Endothelial cell of umbilical vein (primary cell): ENCODE measurements around the gene TIPIN. TPM values are rescaled to one million over a fixed set of nuclear protein-coding genes. Genes with fewer than 3 reads are reported as not detected.
A peak's percentile ranks its signal among the peaks of the same experiment; 100 is the strongest.
"Not testable (repeated sequence)": the region's sequence is repeated elsewhere in the genome, so short reads cannot be mapped to it uniquely, and the experiment has no call there.

Experiments used
- BruUV-seq: library from RNA; stranded (reverse); fragments of 400-500 nt; replicated peaks from 2 replicates; lab custom pipeline; 2021; lab: Mats Ljungman, UMichigan
- CTCF ChIA-PET: fragments of 300-600, 350-600 bp; sonication (Branson Sonifier 250); formaldehyde crosslinking; loops from one replicate; lab custom pipeline; 2021; ENCODE audit warnings: antibody characterized with exemption, inconsistent platforms; lab: Charles Lee
- POLR2A ChIA-PET: fragments of 300-600, 350-600 bp; sonication (Branson Sonifier 250); formaldehyde crosslinking; loops from one replicate; lab custom pipeline; 2021; ENCODE audit warnings: antibody characterized with exemption, inconsistent platforms; lab: Charles Lee
- DNase-seq: peaks from one replicate; pipeline ENCODE4 v3.0.0-alpha.2; 2011; ENCODE audit warnings: low read depth, low spot score
- FAIRE-seq: peaks from 2 replicates; lab custom pipeline; 2011; peaks lifted over from hg19 to GRCh38; lab: Jason Lieb, UNC
- H2AFZ ChIP-seq: 2 replicates; pipeline ENCODE4 v1.6.0; 2012; ENCODE audit warnings: low read depth, low read length, control low read depth, inconsistent platforms
- H3K27ac ChIP-seq: 2 replicates; pipeline ENCODE4 v1.5.1; 2011; ENCODE audit warnings: low read depth, mild to moderate bottlenecking, control low read depth, low read length, moderate library complexity; ENCODE audit not compliant: insufficient read depth
- H3K27me3 ChIP-seq, 2 experiments: 2 replicates each; pipeline versions ENCODE4 v1.6.0 to v1.6.1; 2011; ENCODE audit warnings: low read length in 2 of 2, mixed read lengths in 1 of 2; ENCODE audit not compliant: control insufficient read depth in 2 of 2, insufficient read depth in 2 of 2
- H3K36me3 ChIP-seq, 2 experiments: 2 replicates in 1 of 2; 3 replicates in 1 of 2; pipeline ENCODE4 v1.5.1; 2011; ENCODE audit warnings: low read length in 2 of 2, mild to moderate bottlenecking in 1 of 2, moderate library complexity in 1 of 2; ENCODE audit not compliant: control insufficient read depth in 2 of 2, insufficient read depth in 2 of 2; ENCODE audit errors: extremely low read depth in 1 of 2
- H3K4me1 ChIP-seq: 3 replicates; pipeline ENCODE4 v1.5.1; 2011; ENCODE audit warnings: mild to moderate bottlenecking, low read length; ENCODE audit not compliant: control insufficient read depth, insufficient read depth; ENCODE audit errors: extremely low read depth
- H3K4me2 ChIP-seq: 2 replicates; pipeline ENCODE4 v1.6.1; 2011; ENCODE audit warnings: low read length, control low read depth, mixed read lengths; ENCODE audit not compliant: insufficient read depth
- H3K4me3 ChIP-seq, 3 experiments: fragments of 200-600 bp in 1 of 3; sonication (generic), shearing (Covaris generic) in 1 of 3; replicated peaks in 1 of 3; 2 replicates each; pipeline ENCODE4 v1.5.1; 2011 to 2016; ENCODE audit warnings: control low read depth in 3 of 3, low read length in 3 of 3, mild to moderate bottlenecking in 2 of 3, inconsistent platforms in 1 of 3, low read depth in 1 of 3, moderate library complexity in 1 of 3; ENCODE audit not compliant: insufficient read depth in 1 of 3
- H3K79me2 ChIP-seq: 2 replicates; pipeline ENCODE4 v1.6.0; 2012; ENCODE audit warnings: low read length, inconsistent platforms; ENCODE audit not compliant: control insufficient read depth, insufficient read depth
- H3K9ac ChIP-seq: replicated peaks from 2 replicates; pipeline ENCODE3; 2011; ENCODE audit warnings: low read length, control low read depth; ENCODE audit not compliant: insufficient read depth; ENCODE audit errors: extremely low read depth
- H3K9me1 ChIP-seq: replicated peaks from 3 replicates; pipeline ENCODE4 v1.6.0; 2011; ENCODE audit warnings: mild to moderate bottlenecking, low read length; ENCODE audit not compliant: control insufficient read depth, insufficient read depth; ENCODE audit errors: extremely low read depth
- H3K9me3 ChIP-seq: replicated peaks from 2 replicates; pipeline ENCODE4 v1.5.1; 2012; ENCODE audit warnings: low read length, inconsistent platforms; ENCODE audit not compliant: control insufficient read depth, insufficient read depth
- H4K20me1 ChIP-seq: replicated peaks from 2 replicates; pipeline ENCODE3; 2011; ENCODE audit warnings: mild to moderate bottlenecking, low read length; ENCODE audit not compliant: control insufficient read depth, insufficient read depth; ENCODE audit errors: extremely low read depth
- EZH2 ChIP-seq: IDR thresholded peaks from 2 replicates; pipeline ENCODE4 v1.6.1; 2012; ENCODE audit warnings: borderline replicate concordance, low read depth, mild to moderate bottlenecking, moderate library complexity, low read length, inconsistent platforms; ENCODE audit not compliant: severe bottlenecking
- GATA2 ChIP-seq: IDR thresholded peaks from 2 replicates; pipeline ENCODE4 v1.7.0; 2011; ENCODE audit warnings: low read depth, mild to moderate bottlenecking, moderate library complexity, mixed read lengths, low read length; ENCODE audit not compliant: insufficient read length, insufficient read depth
- JUN ChIP-seq: IDR thresholded peaks from 2 replicates; pipeline ENCODE4 v1.6.1; 2011; ENCODE audit warnings: borderline replicate concordance, low read depth; ENCODE audit not compliant: insufficient read length, insufficient read depth
- POLR2AphosphoS5 ChIP-seq: IDR thresholded peaks from 2 replicates; pipeline ENCODE4 v1.6.1; 2012; ENCODE audit warnings: low read depth, mild to moderate bottlenecking, control low read depth, low read length, moderate library complexity; ENCODE audit not compliant: insufficient read depth
- dilution Hi-C: fragments of 300-500 bp; cut with MboI; formaldehyde crosslinking; loops from one replicate; pipeline ENCODE4 v1.15.0; 2019; ENCODE audit warnings: low sequenced_read_pairs; ENCODE audit not compliant: extremely low pct_ligation_motif_present
- intact Hi-C: fragments of 100-400 bp; cut with micrococcal nuclease; formaldehyde crosslinking; loops from one replicate; pipeline ENCODE4 v1.10.0; 2022
- polyA plus RNA-seq, 4 experiments: library from polyadenylated mRNA; depleted of rRNA in 3 of 4; stranded (reverse) in 3 of 4; unstranded in 1 of 4; fragments of >200 nt; gene quantifications; 2 replicates each; pipeline versions ENCODE4 v1.2.1 to v1.2.3, GENCODE V29; 2011 to 2012; ENCODE audit warnings: missing spikeins in 1 of 4
- total RNA-seq: library from RNA; stranded (reverse); gene quantifications from 2 replicates; pipeline ENCODE4 v1.2.3, GENCODE V29; 2021

The TIPIN gene
- total and polyA plus RNA-seq, 2 donors (not counting 3 experiments of a cell fraction or from before 2014, with no cell fraction given): 3.6 to 15.4 TPM

DNA sequence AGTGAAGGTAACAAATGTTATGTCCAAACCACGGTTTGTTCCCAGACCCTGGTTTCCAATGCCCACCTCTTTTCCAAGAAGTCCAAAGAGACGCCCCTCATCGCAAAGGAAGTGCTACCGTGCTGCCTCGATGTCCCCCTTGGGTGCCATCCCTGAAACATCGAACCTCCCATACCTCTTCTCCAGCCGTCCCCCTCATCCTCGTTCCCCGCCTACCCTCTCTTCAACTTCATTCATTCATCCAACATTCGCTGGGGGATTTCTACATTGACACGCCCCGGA lies 467 bp downstream of the TIPIN start:
- DNase-seq: no peak
- FAIRE-seq: no peak
- Histone ChIP-seq H3K4me3 (peak overlapping the region; percentile 33 to 82 (median 65)), H3K9me1 (no peaks in the 10 kb centered on the region), H3K4me1 (peaks cover 6% of the 10 kb centered on the region), H3K9me3 (no peaks in the 10 kb centered on the region), H4K20me1 (no peaks in the 10 kb centered on the region), H2AFZ (peak overlapping the region; percentile 34), H3K9ac (peak overlapping the region; percentile 89), H3K27ac (peak overlapping the region; percentile 43), H3K36me3 (no peaks in the 10 kb centered on the region), H3K79me2 (peaks cover 13% of the 10 kb centered on the region), H3K4me2 (peak overlapping the region; percentile 65), H3K27me3 (no peaks in the 10 kb centered on the region)
- ChIA-PET CTCF (interaction anchor here (0.8 to 4.6 kb wide), 2 partner anchors 13 to 142 kb away, joined by 4 to 33 read pairs; partner anchors contain the start of gene SNAPC5), POLR2A (no interaction called here)
- intact Hi-C loops: loop anchor here (1.0 kb wide), 3 partner anchors 13 to 141 kb away; partner anchors contain the start of genes MAP2K1 and SNAPC5
- no TSS peak for BruUV-seq
- TF ChIP-seq JUN (no peak), EZH2 (no peak), GATA2 (no peak), POLR2AphosphoS5 (no peak)
- dilution Hi-C loops: no loop called here

DNA sequence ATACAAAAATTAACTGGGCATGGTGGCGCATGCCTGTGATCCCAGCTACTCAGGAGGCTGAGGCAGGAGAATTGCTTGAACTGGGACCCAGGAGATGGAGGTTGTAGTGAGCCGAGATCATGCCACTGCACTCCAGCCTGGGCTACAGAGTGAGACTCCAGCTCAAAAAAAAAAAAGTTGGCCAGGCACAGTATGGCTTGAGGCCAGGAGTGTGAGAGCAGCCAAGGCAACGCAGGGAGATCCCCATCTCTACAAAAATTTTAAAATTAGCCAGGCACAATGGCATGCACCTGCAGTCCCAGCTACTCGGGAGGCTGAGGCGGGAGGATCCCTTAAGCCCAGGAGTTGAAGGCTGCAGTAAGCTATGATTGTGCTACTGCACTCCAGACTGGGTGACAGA lies 8.0 kb downstream of the TIPIN start:
- H3K4me3 ChIP-seq, BruUV-seq, CTCF ChIA-PET, H3K9ac ChIP-seq, intact Hi-C loops, H2AFZ ChIP-seq, H3K36me3 ChIP-seq, H3K4me2 ChIP-seq, dilution Hi-C loops, H3K9me3 ChIP-seq, H3K27me3 ChIP-seq, POLR2A ChIA-PET, FAIRE-seq, H3K9me1 ChIP-seq, H3K27ac ChIP-seq, H3K4me1 ChIP-seq, H4K20me1 ChIP-seq, H3K79me2 ChIP-seq, DNase-seq: not testable (repeated sequence)
